GM23338 (cell line): ENCODE data around the gene PANK4. TPM values are rescaled to one million over a fixed set of nuclear protein-coding genes. Genes with fewer than 3 reads are reported as not detected.

Source experiments
- ATAC-seq: fragments of 200-7000 bp; cut with Tn5 transposase; 3 replicates; pipeline ENCODE4 v1.9.1; 2020
- DNase-seq: peaks from one replicate; pipeline ENCODE4 v3.0.0-alpha.2; 2015; ENCODE audit warnings: low spot score
- H2AFZ ChIP-seq: fragments of 200-600 bp; sonication (generic); 2 replicates; pipeline ENCODE4 v1.8.0; 2016; ENCODE audit warnings: antibody characterized with exemption, mild to moderate bottlenecking, moderate library complexity
- H3F3A ChIP-seq: fragments of 200-600 bp; sonication (generic); replicated peaks from 2 replicates; pipeline ENCODE4 v1.8.0; 2017; ENCODE audit warnings: antibody characterized with exemption, mixed run types, low read depth
- H3K27ac ChIP-seq: fragments of 200-600 bp; sonication (generic); 2 replicates; pipeline ENCODE4 v1.6.1; 2016; ENCODE audit warnings: low read depth
- H3K27me3 ChIP-seq: fragments of 200-600 bp; sonication (generic); 2 replicates; pipeline ENCODE4 v1.8.0; 2016; ENCODE audit warnings: mild to moderate bottlenecking, mixed run types, moderate library complexity; ENCODE audit not compliant: insufficient read depth
- H3K36me3 ChIP-seq: fragments of 200-600 bp; sonication (generic); 2 replicates; pipeline ENCODE4 v1.8.0; 2016; ENCODE audit warnings: mild to moderate bottlenecking; ENCODE audit not compliant: insufficient read depth
- H3K4me1 ChIP-seq: fragments of 200-600 bp; sonication (generic); 2 replicates; pipeline ENCODE4 v1.8.0; 2016; ENCODE audit warnings: mild to moderate bottlenecking, moderate library complexity; ENCODE audit not compliant: insufficient read depth
- H3K4me2 ChIP-seq: fragments of 200-600 bp; sonication (generic); 2 replicates; pipeline ENCODE4 v1.7.1; 2017; ENCODE audit warnings: mixed run types
- H3K4me3 ChIP-seq: fragments of 200-600 bp; sonication (generic); 2 replicates; pipeline ENCODE4 v1.6.1; 2016; ENCODE audit warnings: mixed run types
- H3K79me2 ChIP-seq: fragments of 200-600 bp; sonication (generic); replicated peaks from 2 replicates; pipeline ENCODE4 v1.8.0; 2017; ENCODE audit warnings: mild to moderate bottlenecking; ENCODE audit not compliant: insufficient read depth
- H3K9me2 ChIP-seq: fragments of 200-600 bp; sonication (generic); 2 replicates; pipeline ENCODE4 v1.8.0; 2017; ENCODE audit not compliant: insufficient read depth
- H4K20me1 ChIP-seq: fragments of 200-600 bp; sonication (generic); replicated peaks from 2 replicates; pipeline ENCODE4 v1.8.0; 2017; ENCODE audit warnings: mild to moderate bottlenecking; ENCODE audit not compliant: insufficient read depth
- H3K27ac Mint-ChIP-seq: 2 replicates; pipeline ENCODE4 v1.8.0; 2020; ENCODE audit warnings: inconsistent platforms, mild to moderate bottlenecking, moderate library complexity, mixed read lengths
- H3K27me3 Mint-ChIP-seq: 3 replicates; pipeline ENCODE4 v1.8.0; 2022; ENCODE audit warnings: low read depth, mild to moderate bottlenecking, moderate library complexity, mixed read lengths, inconsistent platforms; ENCODE audit not compliant: insufficient read depth, poor library complexity
- H3K36me3 Mint-ChIP-seq: 3 replicates; pipeline ENCODE4 v1.8.0; 2021; ENCODE audit warnings: low read depth, mild to moderate bottlenecking, inconsistent platforms, moderate library complexity, mixed read lengths
- H3K4me1 Mint-ChIP-seq: 3 replicates; pipeline ENCODE4 v1.8.0; 2020; ENCODE audit warnings: mild to moderate bottlenecking, inconsistent platforms, mixed read lengths
- H3K4me3 Mint-ChIP-seq: 3 replicates; pipeline ENCODE4 v1.8.0; 2021; ENCODE audit warnings: moderate library complexity, mild to moderate bottlenecking, inconsistent platforms, mixed read lengths
- H3K9me3 Mint-ChIP-seq: 3 replicates; pipeline ENCODE4 v1.8.0; 2020; ENCODE audit warnings: moderate library complexity, mild to moderate bottlenecking, inconsistent platforms, mixed read lengths
- CREB1 ChIP-seq: fragments of 250-450 bp; sonication (Bioruptor Pico); IDR thresholded peaks from 2 replicates; pipeline ENCODE4 v1.5.0; 2020; ENCODE audit warnings: low read depth, mild to moderate bottlenecking, moderate library complexity
- EZH2 ChIP-seq: fragments of 200-600 bp; sonication (generic); IDR thresholded peaks from one replicate; pipeline ENCODE4 v1.8.0; 2017; ENCODE audit warnings: antibody characterized with exemption, mild to moderate bottlenecking, low read depth; ENCODE audit not compliant: unreplicated experiment
- EZH2phosphoT487 ChIP-seq: fragments of 200-600 bp; sonication (generic); IDR thresholded peaks from one replicate; pipeline ENCODE4 v1.8.1; 2018; ENCODE audit warnings: antibody characterized with exemption; ENCODE audit not compliant: unreplicated experiment
- JUNB ChIP-seq: IDR thresholded peaks from one replicate; pipeline ENCODE4 v1.6.1; 2016; ENCODE audit warnings: antibody characterized with exemption; ENCODE audit not compliant: unreplicated experiment
- NANOG ChIP-seq: IDR thresholded peaks from 2 replicates; pipeline ENCODE4 v1.6.1; 2016; ENCODE audit warnings: antibody characterized with exemption, borderline replicate concordance
- POLR2AphosphoS5 ChIP-seq: IDR thresholded peaks from 2 replicates; pipeline ENCODE4 v1.6.1; 2016; ENCODE audit warnings: antibody characterized with exemption, low read depth
- REST ChIP-seq: IDR thresholded peaks from one replicate; pipeline ENCODE4 v1.6.1; 2018; ENCODE audit warnings: antibody characterized with exemption; ENCODE audit not compliant: unreplicated experiment
- STAT1 ChIP-seq: IDR thresholded peaks from one replicate; pipeline ENCODE4 v1.6.1; 2016; ENCODE audit warnings: antibody characterized with exemption; ENCODE audit not compliant: unreplicated experiment
- ZNF331 ChIP-seq: fragments of 250-450 bp; sonication (Bioruptor Pico); IDR thresholded peaks from 2 replicates; pipeline ENCODE4 v1.5.0; 2020; ENCODE audit warnings: low read depth, mild to moderate bottlenecking, moderate library complexity
- polyA plus RNA-seq: library from polyadenylated mRNA; unstranded; fragments of >200 nt; fragmentation: Nextera tagmentation; extraction: Ambion mirVana; gene quantifications from 2 replicates; pipeline ENCODE4 v1.2.1, GENCODE V29; 2016
- total RNA-seq: library from RNA; depleted of rRNA; stranded (reverse); fragments of >200 nt; shearing (Covaris generic); gene quantifications from 2 replicates; pipeline ENCODE4 v1.2.3, GENCODE V29; 2014
- TF ChIP-seq, protein P1 (sequence below), 2 experiments: fragments of 200-600 bp in 1 of 2; sonication (generic) in 1 of 2; conservative IDR thresholded peaks; 2 replicates each; pipeline versions ENCODE4 v1.5.1 to v1.6.1; 2016 to 2017; ENCODE audit warnings: antibody characterized with exemption in 2 of 2, low read depth in 2 of 2, mild to moderate bottlenecking in 2 of 2, moderate library complexity in 1 of 2
- TF ChIP-seq, protein P2 (sequence below): IDR thresholded peaks from 2 replicates; pipeline ENCODE4 v1.6.1; 2016; ENCODE audit warnings: antibody characterized with exemption
- TF ChIP-seq, protein P3 (sequence below): fragments of 250-450 bp; sonication (Bioruptor Pico); IDR thresholded peaks from 2 replicates; pipeline ENCODE4 v1.5.0; 2020; ENCODE audit warnings: mild to moderate bottlenecking, moderate library complexity

Gene PANK4
- total and polyA plus RNA-seq, 2 experiments from 2014 or later = 25.8 to 43.7 TPM

- no peak overlapping the region for H3K27ac Mint-ChIP-seq
- TF ChIP-seq, protein P1, sequence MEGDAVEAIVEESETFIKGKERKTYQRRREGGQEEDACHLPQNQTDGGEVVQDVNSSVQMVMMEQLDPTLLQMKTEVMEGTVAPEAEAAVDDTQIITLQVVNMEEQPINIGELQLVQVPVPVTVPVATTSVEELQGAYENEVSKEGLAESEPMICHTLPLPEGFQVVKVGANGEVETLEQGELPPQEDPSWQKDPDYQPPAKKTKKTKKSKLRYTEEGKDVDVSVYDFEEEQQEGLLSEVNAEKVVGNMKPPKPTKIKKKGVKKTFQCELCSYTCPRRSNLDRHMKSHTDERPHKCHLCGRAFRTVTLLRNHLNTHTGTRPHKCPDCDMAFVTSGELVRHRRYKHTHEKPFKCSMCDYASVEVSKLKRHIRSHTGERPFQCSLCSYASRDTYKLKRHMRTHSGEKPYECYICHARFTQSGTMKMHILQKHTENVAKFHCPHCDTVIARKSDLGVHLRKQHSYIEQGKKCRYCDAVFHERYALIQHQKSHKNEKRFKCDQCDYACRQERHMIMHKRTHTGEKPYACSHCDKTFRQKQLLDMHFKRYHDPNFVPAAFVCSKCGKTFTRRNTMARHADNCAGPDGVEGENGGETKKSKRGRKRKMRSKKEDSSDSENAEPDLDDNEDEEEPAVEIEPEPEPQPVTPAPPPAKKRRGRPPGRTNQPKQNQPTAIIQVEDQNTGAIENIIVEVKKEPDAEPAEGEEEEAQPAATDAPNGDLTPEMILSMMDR (conservative IDR thresholded peaks at IDR 0.05; ENCODE audit: low read depth in 2 of 2) = no peak
- TF ChIP-seq EZH2 (no peak), REST (no peak), STAT1 (no peak), NANOG (no peak), CREB1 (CRISPR knock-in tag) (no peak), EZH2phosphoT487 (no peak), POLR2AphosphoS5 (no peak), JUNB (no peak), ZNF331 (CRISPR knock-in tag) (no peak)
- TF ChIP-seq, protein P2, sequence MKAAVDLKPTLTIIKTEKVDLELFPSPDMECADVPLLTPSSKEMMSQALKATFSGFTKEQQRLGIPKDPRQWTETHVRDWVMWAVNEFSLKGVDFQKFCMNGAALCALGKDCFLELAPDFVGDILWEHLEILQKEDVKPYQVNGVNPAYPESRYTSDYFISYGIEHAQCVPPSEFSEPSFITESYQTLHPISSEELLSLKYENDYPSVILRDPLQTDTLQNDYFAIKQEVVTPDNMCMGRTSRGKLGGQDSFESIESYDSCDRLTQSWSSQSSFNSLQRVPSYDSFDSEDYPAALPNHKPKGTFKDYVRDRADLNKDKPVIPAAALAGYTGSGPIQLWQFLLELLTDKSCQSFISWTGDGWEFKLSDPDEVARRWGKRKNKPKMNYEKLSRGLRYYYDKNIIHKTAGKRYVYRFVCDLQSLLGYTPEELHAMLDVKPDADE = no peak
- TF ChIP-seq, protein P3, sequence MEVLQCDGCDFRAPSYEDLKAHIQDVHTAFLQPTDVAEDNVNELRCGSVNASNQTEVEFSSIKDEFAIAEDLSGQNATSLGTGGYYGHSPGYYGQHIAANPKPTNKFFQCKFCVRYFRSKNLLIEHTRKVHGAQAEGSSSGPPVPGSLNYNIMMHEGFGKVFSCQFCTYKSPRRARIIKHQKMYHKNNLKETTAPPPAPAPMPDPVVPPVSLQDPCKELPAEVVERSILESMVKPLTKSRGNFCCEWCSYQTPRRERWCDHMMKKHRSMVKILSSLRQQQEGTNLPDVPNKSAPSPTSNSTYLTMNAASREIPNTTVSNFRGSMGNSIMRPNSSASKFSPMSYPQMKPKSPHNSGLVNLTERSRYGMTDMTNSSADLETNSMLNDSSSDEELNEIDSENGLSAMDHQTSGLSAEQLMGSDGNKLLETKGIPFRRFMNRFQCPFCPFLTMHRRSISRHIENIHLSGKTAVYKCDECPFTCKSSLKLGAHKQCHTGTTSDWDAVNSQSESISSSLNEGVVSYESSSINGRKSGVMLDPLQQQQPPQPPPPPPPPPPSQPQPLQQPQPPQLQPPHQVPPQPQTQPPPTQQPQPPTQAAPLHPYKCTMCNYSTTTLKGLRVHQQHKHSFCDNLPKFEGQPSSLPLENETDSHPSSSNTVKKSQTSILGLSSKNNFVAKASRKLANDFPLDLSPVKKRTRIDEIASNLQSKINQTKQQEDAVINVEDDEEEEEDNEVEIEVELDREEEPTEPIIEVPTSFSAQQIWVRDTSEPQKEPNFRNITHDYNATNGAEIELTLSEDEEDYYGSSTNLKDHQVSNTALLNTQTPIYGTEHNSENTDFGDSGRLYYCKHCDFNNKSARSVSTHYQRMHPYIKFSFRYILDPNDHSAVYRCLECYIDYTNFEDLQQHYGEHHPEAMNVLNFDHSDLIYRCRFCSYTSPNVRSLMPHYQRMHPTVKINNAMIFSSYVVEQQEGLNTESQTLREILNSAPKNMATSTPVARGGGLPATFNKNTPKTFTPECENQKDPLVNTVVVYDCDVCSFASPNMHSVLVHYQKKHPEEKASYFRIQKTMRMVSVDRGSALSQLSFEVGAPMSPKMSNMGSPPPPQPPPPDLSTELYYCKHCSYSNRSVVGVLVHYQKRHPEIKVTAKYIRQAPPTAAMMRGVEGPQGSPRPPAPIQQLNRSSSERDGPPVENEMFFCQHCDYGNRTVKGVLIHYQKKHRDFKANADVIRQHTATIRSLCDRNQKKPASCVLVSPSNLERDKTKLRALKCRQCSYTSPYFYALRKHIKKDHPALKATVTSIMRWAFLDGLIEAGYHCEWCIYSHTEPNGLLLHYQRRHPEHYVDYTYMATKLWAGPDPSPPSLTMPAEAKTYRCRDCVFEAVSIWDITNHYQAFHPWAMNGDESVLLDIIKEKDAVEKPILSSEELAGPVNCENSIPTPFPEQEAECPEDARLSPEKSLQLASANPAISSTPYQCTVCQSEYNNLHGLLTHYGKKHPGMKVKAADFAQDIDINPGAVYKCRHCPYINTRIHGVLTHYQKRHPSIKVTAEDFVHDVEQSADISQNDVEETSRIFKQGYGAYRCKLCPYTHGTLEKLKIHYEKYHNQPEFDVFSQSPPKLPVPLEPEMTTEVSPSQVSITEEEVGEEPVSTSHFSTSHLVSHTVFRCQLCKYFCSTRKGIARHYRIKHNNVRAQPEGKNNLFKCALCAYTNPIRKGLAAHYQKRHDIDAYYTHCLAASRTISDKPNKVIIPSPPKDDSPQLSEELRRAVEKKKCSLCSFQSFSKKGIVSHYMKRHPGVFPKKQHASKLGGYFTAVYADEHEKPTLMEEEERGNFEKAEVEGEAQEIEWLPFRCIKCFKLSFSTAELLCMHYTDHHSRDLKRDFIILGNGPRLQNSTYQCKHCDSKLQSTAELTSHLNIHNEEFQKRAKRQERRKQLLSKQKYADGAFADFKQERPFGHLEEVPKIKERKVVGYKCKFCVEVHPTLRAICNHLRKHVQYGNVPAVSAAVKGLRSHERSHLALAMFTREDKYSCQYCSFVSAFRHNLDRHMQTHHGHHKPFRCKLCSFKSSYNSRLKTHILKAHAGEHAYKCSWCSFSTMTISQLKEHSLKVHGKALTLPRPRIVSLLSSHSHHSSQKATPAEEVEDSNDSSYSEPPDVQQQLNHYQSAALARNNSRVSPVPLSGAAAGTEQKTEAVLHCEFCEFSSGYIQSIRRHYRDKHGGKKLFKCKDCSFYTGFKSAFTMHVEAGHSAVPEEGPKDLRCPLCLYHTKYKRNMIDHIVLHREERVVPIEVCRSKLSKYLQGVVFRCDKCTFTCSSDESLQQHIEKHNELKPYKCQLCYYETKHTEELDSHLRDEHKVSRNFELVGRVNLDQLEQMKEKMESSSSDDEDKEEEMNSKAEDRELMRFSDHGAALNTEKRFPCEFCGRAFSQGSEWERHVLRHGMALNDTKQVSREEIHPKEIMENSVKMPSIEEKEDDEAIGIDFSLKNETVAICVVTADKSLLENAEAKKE (CRISPR knock-in tag) = no peak
- H3K9me3 Mint-ChIP-seq = no peaks in the 10 kb centered on the region
Observed at GRCh38 chr1:2560299-2561073, 34.1 kb upstream of the PANK4 start.

More at GRCh38 chr1:2560299-2561073, 34.1 kb upstream of the PANK4 start:
- H3K4me2 ChIP-seq = no peak overlapping the region
- no peak overlapping the region for H2AFZ ChIP-seq
- no peak for ATAC-seq
- H3K4me3 ChIP-seq = no peak overlapping the region
- no peaks in the 10 kb centered on the region for H3K9me2 ChIP-seq
- Mint-ChIP-seq H3K27me3 (peaks cover 7% of the 10 kb centered on the region), H3K4me1 (peaks cover 10% of the 10 kb centered on the region), H3K4me3 (no peak overlapping the region), H3K36me3 (no peaks in the 10 kb centered on the region; the same call in 2 of the 3 replicates)
- H4K20me1 ChIP-seq = no peaks in the 10 kb centered on the region
- no peaks in the 10 kb centered on the region for H3K36me3 ChIP-seq
- H3F3A ChIP-seq = no peaks in the 10 kb centered on the region
- H3K79me2 ChIP-seq = no peaks in the 10 kb centered on the region
- no peak for DNase-seq
- H3K27me3 ChIP-seq = no peaks in the 10 kb centered on the region
- H3K4me1 ChIP-seq = no peaks in the 10 kb centered on the region
- H3K27ac ChIP-seq = no peak overlapping the region
